Measurements from ENCODE around the gene WTAP. TPM values are rescaled to one million over a fixed set of nuclear protein-coding genes. Genes with fewer than 3 reads are reported as not detected.

Gene WTAP
- total RNA-seq, 1 experiment from 2014 or later: 138 TPM

- H3K9me3 Mint-ChIP-seq: no peaks in the 10 kb centered on the region
Observed at GRCh38 chr6:159756508-159756907, 29.2 kb downstream of the WTAP start.

More at GRCh38 chr6:159756508-159756907, 29.2 kb downstream of the WTAP start:
- no CpG with 5 or more reads among the region's 4 CpGs for WGBS (ENCODE audit: extremely low coverage, insufficient read length, low lambda C conversion rate)
- H4K91ac ChIP-seq (ENCODE audit: insufficient read length, low read depth, low read length): no peak overlapping the region
- H4K5ac ChIP-seq (ENCODE audit: insufficient read length, low read depth, low read length): no peak overlapping the region
- H3K9ac ChIP-seq (ENCODE audit: extremely low read depth, insufficient read length, low read length): no peak overlapping the region
- H2BK120ac ChIP-seq (ENCODE audit: low read depth, low read length, poor library complexity, severe bottlenecking): no peak overlapping the region
- Mint-ChIP-seq H3K27me3 (ENCODE audit: low read depth) (no peaks in the 10 kb centered on the region), H3K4me1 (peaks cover 22 to 27% of the 10 kb centered on the region in 2 experiments), H3K27ac (no peak overlapping the region; a peak in 1 of 7 replicates), H3K36me3 (ENCODE audit: insufficient read depth in 1 of 3, low read depth in 3 of 3) (peaks cover 36 to 69% (median 68%) of the 10 kb centered on the region in 3 experiments), H3K4me3 (no peak overlapping the region)
- no peak overlapping the region for H3K18ac ChIP-seq (ENCODE audit: insufficient read length, low read depth, low read length)
- H2AFZ ChIP-seq (ENCODE audit: low read length): no peak overlapping the region
- no peaks in the 10 kb centered on the region; the same call in 1 of the 2 replicates for H3K4me1 ChIP-seq (ENCODE audit: insufficient read depth, low read length)
- H2AK5ac ChIP-seq (ENCODE audit: insufficient read length, low read length): no peak overlapping the region
- no peak overlapping the region for H3T11ph ChIP-seq (ENCODE audit: low read length)
- H2BK15ac ChIP-seq (ENCODE audit: low read depth, low read length): no peak overlapping the region
- no peak overlapping the region for H2BK20ac ChIP-seq (ENCODE audit: low read depth, low read length, poor library complexity, severe bottlenecking)
- H3K56ac ChIP-seq (ENCODE audit: insufficient read length, low read depth, low read length): no peak overlapping the region
- no peaks in the 10 kb centered on the region for H3K27me3 ChIP-seq (ENCODE audit: insufficient read depth, low read length)
- no peak overlapping the region for H3K4ac ChIP-seq (ENCODE audit: low read depth, low read length)
- H3K23ac ChIP-seq (ENCODE audit: insufficient read length, low read depth, low read length): no peak overlapping the region
- no peak overlapping the region for H3K27ac ChIP-seq (ENCODE audit: insufficient read length, low read depth, low read length)
- no peak for TF ChIP-seq CTCF (conservative IDR thresholded peaks at IDR 0.05)
- no peak overlapping the region for H2BK5ac ChIP-seq (ENCODE audit: insufficient read length, low read length)
- H3K4me2 ChIP-seq (ENCODE audit: insufficient read depth, insufficient read length, low read length): no peak overlapping the region
- H2BK12ac ChIP-seq (ENCODE audit: insufficient read length, low read depth, low read length): no peak overlapping the region
- peaks cover 6% of the 10 kb centered on the region for H3K23me2 ChIP-seq (ENCODE audit: insufficient read length, low read depth, low read length, poor library complexity, severe bottlenecking)
- H4K8ac ChIP-seq (replicated peaks; ENCODE audit: insufficient read length, low read depth, low read length): no peak overlapping the region
- DNase-seq: no peak
- H3K14ac ChIP-seq (ENCODE audit: insufficient read depth, low read length): no peak overlapping the region
- no peaks in the 10 kb centered on the region for H3K79me1 ChIP-seq (ENCODE audit: insufficient read depth, low read depth, low read length, poor library complexity, severe bottlenecking)
- H4K20me1 ChIP-seq (ENCODE audit: control insufficient read depth, insufficient read depth, insufficient read length): no peaks in the 10 kb centered on the region
- no peaks in the 10 kb centered on the region for H3K9me3 ChIP-seq (ENCODE audit: control insufficient read depth, low read depth, low read length)
- H3K79me2 ChIP-seq (ENCODE audit: insufficient read depth, low read length): no peaks in the 10 kb centered on the region

Measured in H9 (cell line).